ENCODE results near the gene DAZAP2.
A peak's percentile ranks its signal among the peaks of the same experiment; 100 is the strongest.

Gene DAZAP2

GRCh38 chr12:51238510-51239334, at the start of gene DAZAP2:
DAZAP2 (plus strand) TSS chr12:51238826; CDS start chr12:51238908, 82 bp downstream.
- DNase-seq: peak; percentile 91 to 93

GRCh38 chr12:51189790-51190355, 48.8 kb upstream of the DAZAP2 start:
- no peak for DNase-seq

- no peak for DNase-seq
These were observed 47.8 kb upstream of the DAZAP2 start for GRCh38 chr12:51190820-51191219.

GRCh38 chr12:51191516-51192283, 46.9 kb upstream of the DAZAP2 start:
- no peak for DNase-seq

- no peak for DNase-seq
These were observed 46.3 kb upstream of the DAZAP2 start for GRCh38 chr12:51192284-51192671.

GRCh38 chr12:51195841-51196240, 42.8 kb upstream of the DAZAP2 start:
- no peak for DNase-seq

GRCh38 chr12:51196547-51196946, 42.1 kb upstream of the DAZAP2 start:
- DNase-seq: no peak

GRCh38 chr12:51197736-51198567, 40.7 kb upstream of the DAZAP2 start:
- no peak for DNase-seq

GRCh38 chr12:51198568-51199365, 39.9 kb upstream of the DAZAP2 start:
- DNase-seq: no peak

- no peak for DNase-seq
These were observed 39.2 kb upstream of the DAZAP2 start for GRCh38 chr12:51199366-51199945.

GRCh38 chr12:51200156-51200555, 38.5 kb upstream of the DAZAP2 start:
- DNase-seq: no peak

- no peak for DNase-seq
These were observed 37.8 kb upstream of the DAZAP2 start for GRCh38 chr12:51200806-51201205.

- no peak for DNase-seq
These were observed 35.9 kb upstream of the DAZAP2 start for GRCh38 chr12:51202718-51203117.

GRCh38 chr12:51205350-51205749, 33.3 kb upstream of the DAZAP2 start:
- no peak for DNase-seq

- no peak for DNase-seq
These were observed 30.5 kb upstream of the DAZAP2 start for GRCh38 chr12:51208016-51208660.

- DNase-seq: no peak
These were observed 29.4 kb upstream of the DAZAP2 start for GRCh38 chr12:51209259-51209658.

- DNase-seq: no peak
These were observed 27.8 kb upstream of the DAZAP2 start for GRCh38 chr12:51210690-51211395.

- no peak for DNase-seq
These were observed 23.7 kb upstream of the DAZAP2 start for GRCh38 chr12:51214895-51215294.

GRCh38 chr12:51216642-51217041, 22.0 kb upstream of the DAZAP2 start:
- no peak for DNase-seq

Measured in SHP77 (cell line).